ENCODE measurements around the gene NIPA2.

NIPA2 gene

GRCh38 chr15:22861161-22861560 is 22.7 kb downstream of the NIPA2 start:
- no peaks in the 10 kb centered on the region for H3K27me3 Mint-ChIP-seq
- H3K36me3 Mint-ChIP-seq = peaks cover 9% of the 10 kb centered on the region
- H3K4me1 Mint-ChIP-seq (ENCODE audit: low read depth) = peaks cover 5% of the 10 kb centered on the region
- no peaks in the 10 kb centered on the region for H3K9me3 Mint-ChIP-seq (ENCODE audit: low read depth)
- H3K27ac Mint-ChIP-seq = peak overlapping the region; percentile 47
- no peak overlapping the region for H3K4me3 Mint-ChIP-seq

GRCh38 chr15:22863356-22863755 is 24.9 kb downstream of the NIPA2 start:
- Mint-ChIP-seq H3K36me3 (peaks cover 9% of the 10 kb centered on the region), H3K4me1 (ENCODE audit: low read depth) (peaks cover 5% of the 10 kb centered on the region)

GRCh38 chr15:22866079-22866478 is 27.6 kb downstream of the NIPA2 start:
- H3K4me1 Mint-ChIP-seq (ENCODE audit: low read depth) = peaks cover 5% of the 10 kb centered on the region
- H3K9me3 Mint-ChIP-seq (ENCODE audit: low read depth) = no peaks in the 10 kb centered on the region
- peaks cover 7% of the 10 kb centered on the region for H3K36me3 Mint-ChIP-seq
- peak overlapping the region; percentile 13 for H3K27ac Mint-ChIP-seq
- no peak overlapping the region for H3K4me3 Mint-ChIP-seq
- H3K27me3 Mint-ChIP-seq = no peaks in the 10 kb centered on the region

More at GRCh38 chr15:22863356-22863755, 24.9 kb downstream of the NIPA2 start:
- Mint-ChIP-seq H3K27ac (no peak overlapping the region), H3K4me3 (no peak overlapping the region), H3K9me3 (ENCODE audit: low read depth) (no peaks in the 10 kb centered on the region), H3K27me3 (no peaks in the 10 kb centered on the region)

GRCh38 chr15:22867886-22868285 is 29.4 kb downstream of the NIPA2 start:
- Mint-ChIP-seq H3K4me3 (no peak overlapping the region), H3K9me3 (ENCODE audit: low read depth) (no peaks in the 10 kb centered on the region), H3K4me1 (ENCODE audit: low read depth) (no peaks in the 10 kb centered on the region), H3K36me3 (peaks cover 4% of the 10 kb centered on the region), H3K27ac (no peak overlapping the region), H3K27me3 (no peaks in the 10 kb centered on the region)

GRCh38 chr15:22868495-22868894 is 30.0 kb downstream of the NIPA2 start:
- Mint-ChIP-seq H3K4me3 (no peak overlapping the region), H3K27ac (no peak overlapping the region), H3K9me3 (ENCODE audit: low read depth) (no peaks in the 10 kb centered on the region), H3K27me3 (no peaks in the 10 kb centered on the region), H3K36me3 (peaks cover 4% of the 10 kb centered on the region), H3K4me1 (ENCODE audit: low read depth) (no peaks in the 10 kb centered on the region)

GRCh38 chr15:22868928-22869327 is 30.5 kb downstream of the NIPA2 start:
- Mint-ChIP-seq H3K9me3 (ENCODE audit: low read depth) (no peaks in the 10 kb centered on the region), H3K27ac (peak overlapping the region; percentile 6), H3K4me3 (no peak overlapping the region), H3K36me3 (peaks cover 3% of the 10 kb centered on the region), H3K27me3 (no peaks in the 10 kb centered on the region), H3K4me1 (ENCODE audit: low read depth) (no peaks in the 10 kb centered on the region)

GRCh38 chr15:22869856-22870255 is 31.4 kb downstream of the NIPA2 start:
- Mint-ChIP-seq H3K27me3 (no peaks in the 10 kb centered on the region), H3K9me3 (ENCODE audit: low read depth) (no peaks in the 10 kb centered on the region), H3K4me3 (no peak overlapping the region), H3K4me1 (ENCODE audit: low read depth) (no peaks in the 10 kb centered on the region), H3K36me3 (peaks cover 3% of the 10 kb centered on the region), H3K27ac (no peak overlapping the region)

GRCh38 chr15:22870865-22871264 is 32.4 kb downstream of the NIPA2 start:
- no peak overlapping the region for H3K4me3 Mint-ChIP-seq
- no peaks in the 10 kb centered on the region for H3K27me3 Mint-ChIP-seq
- H3K36me3 Mint-ChIP-seq = peaks cover 3% of the 10 kb centered on the region

GRCh38 chr15:22871481-22872086 is 33.1 kb downstream of the NIPA2 start:
- H3K4me1 Mint-ChIP-seq (ENCODE audit: low read depth) = no peaks in the 10 kb centered on the region
- H3K4me3 Mint-ChIP-seq = no peak overlapping the region
- H3K36me3 Mint-ChIP-seq = peaks cover 3% of the 10 kb centered on the region
- no peaks in the 10 kb centered on the region for H3K27me3 Mint-ChIP-seq
- no peaks in the 10 kb centered on the region for H3K9me3 Mint-ChIP-seq (ENCODE audit: low read depth)
- no peak overlapping the region for H3K27ac Mint-ChIP-seq

More at GRCh38 chr15:22870865-22871264, 32.4 kb downstream of the NIPA2 start:
- H3K9me3 Mint-ChIP-seq (ENCODE audit: low read depth) = no peaks in the 10 kb centered on the region
- peak overlapping the region; percentile 54 for H3K27ac Mint-ChIP-seq
- no peaks in the 10 kb centered on the region for H3K4me1 Mint-ChIP-seq (ENCODE audit: low read depth)

- Mint-ChIP-seq H3K36me3 (peaks cover 3% of the 10 kb centered on the region), H3K27me3 (no peaks in the 10 kb centered on the region), H3K27ac (no peak overlapping the region), H3K9me3 (ENCODE audit: low read depth) (no peaks in the 10 kb centered on the region), H3K4me1 (ENCODE audit: low read depth) (no peaks in the 10 kb centered on the region), H3K4me3 (no peak overlapping the region)
These were observed 34.7 kb downstream of the NIPA2 start for GRCh38 chr15:22872936-22873701.

GRCh38 chr15:22873841-22874240 is 35.4 kb downstream of the NIPA2 start:
- H3K4me1 Mint-ChIP-seq (ENCODE audit: low read depth) = no peaks in the 10 kb centered on the region
- H3K27me3 Mint-ChIP-seq = no peaks in the 10 kb centered on the region
- H3K9me3 Mint-ChIP-seq (ENCODE audit: low read depth) = no peaks in the 10 kb centered on the region
- H3K27ac Mint-ChIP-seq = no peak overlapping the region
- H3K36me3 Mint-ChIP-seq = peaks cover 8% of the 10 kb centered on the region
- H3K4me3 Mint-ChIP-seq = no peak overlapping the region

GRCh38 chr15:22874256-22874655 is 35.8 kb downstream of the NIPA2 start:
- peaks cover 7% of the 10 kb centered on the region for H3K36me3 Mint-ChIP-seq
- no peaks in the 10 kb centered on the region for H3K9me3 Mint-ChIP-seq (ENCODE audit: low read depth)
- H3K27ac Mint-ChIP-seq = no peak overlapping the region
- no peaks in the 10 kb centered on the region for H3K4me1 Mint-ChIP-seq (ENCODE audit: low read depth)
- H3K27me3 Mint-ChIP-seq = no peaks in the 10 kb centered on the region
- H3K4me3 Mint-ChIP-seq = no peak overlapping the region

GRCh38 chr15:22874966-22875365 is 36.5 kb downstream of the NIPA2 start:
- Mint-ChIP-seq H3K27me3 (no peaks in the 10 kb centered on the region), H3K9me3 (ENCODE audit: low read depth) (no peaks in the 10 kb centered on the region), H3K36me3 (peaks cover 5% of the 10 kb centered on the region), H3K4me3 (no peak overlapping the region), H3K27ac (no peak overlapping the region), H3K4me1 (ENCODE audit: low read depth) (no peaks in the 10 kb centered on the region)

- H3K9me3 Mint-ChIP-seq (ENCODE audit: low read depth) = no peaks in the 10 kb centered on the region
- H3K4me1 Mint-ChIP-seq (ENCODE audit: low read depth) = no peaks in the 10 kb centered on the region
- H3K27me3 Mint-ChIP-seq = no peaks in the 10 kb centered on the region
- H3K36me3 Mint-ChIP-seq = peaks cover 5% of the 10 kb centered on the region
- no peak overlapping the region for H3K4me3 Mint-ChIP-seq
- no peak overlapping the region for H3K27ac Mint-ChIP-seq
These were observed 38.7 kb downstream of the NIPA2 start for GRCh38 chr15:22877117-22877516.

- H3K27me3 Mint-ChIP-seq = no peaks in the 10 kb centered on the region
- no peaks in the 10 kb centered on the region for H3K4me1 Mint-ChIP-seq (ENCODE audit: low read depth)
- H3K9me3 Mint-ChIP-seq (ENCODE audit: low read depth) = no peaks in the 10 kb centered on the region
- peaks cover 5% of the 10 kb centered on the region for H3K36me3 Mint-ChIP-seq
- H3K4me3 Mint-ChIP-seq = no peak overlapping the region
- no peak overlapping the region for H3K27ac Mint-ChIP-seq
These were observed 39.1 kb downstream of the NIPA2 start for GRCh38 chr15:22877607-22878006.

- H3K4me3 Mint-ChIP-seq = no peak overlapping the region
- H3K36me3 Mint-ChIP-seq = peaks cover 5% of the 10 kb centered on the region
- no peaks in the 10 kb centered on the region for H3K4me1 Mint-ChIP-seq (ENCODE audit: low read depth)
- no peak overlapping the region for H3K27ac Mint-ChIP-seq
- no peaks in the 10 kb centered on the region for H3K27me3 Mint-ChIP-seq
- no peaks in the 10 kb centered on the region for H3K9me3 Mint-ChIP-seq (ENCODE audit: low read depth)
These were observed 39.6 kb downstream of the NIPA2 start for GRCh38 chr15:22878103-22878502.
